Fibroblast of lung (primary cell): ENCODE measurements around the gene TMED4.

Experiments used
- CTCF ChIP-seq, 2 donors: IDR thresholded peaks in 1 of 2; conservative IDR thresholded peaks in 1 of 2; 1 replicate in 1 of 2; 2 replicates in 1 of 2; pipeline ENCODE4 v1.5.1; 2011 to 2012; ENCODE audit warnings: low read length in 2 of 2, control low read depth in 1 of 2, inconsistent platforms in 1 of 2, low read depth in 1 of 2, mild to moderate bottlenecking in 1 of 2
- EZH2 ChIP-seq: IDR thresholded peaks from 2 replicates; pipeline ENCODE4 v1.5.1; 2012; ENCODE audit warnings: low read length, control low read depth, mild to moderate bottlenecking; ENCODE audit errors: missing control alignments

- TF ChIP-seq CTCF (conservative IDR thresholded peaks at IDR 0.05 in 1 of 2, IDR thresholded peaks at IDR 0.05 in 1 of 2; ENCODE audit: low read depth in 1 of 2, low read length in 2 of 2) = no peak
- no peak for TF ChIP-seq EZH2
Observed at GRCh38 chr7:44549457-44549856, 32.6 kb downstream of the TMED4 start.
